Trophoblast cell (in vitro differentiated cells and primary cell): ENCODE results near the gene PHRF1.

Source experiments
- DNase-seq, 2 donors: peaks; one replicate each; pipeline ENCODE4 v3.0.0-alpha.2; 2016
- H2AFZ ChIP-seq: 2 replicates; pipeline ENCODE4 v1.6.1; 2013; ENCODE audit warnings: low read length, moderate library complexity, mild to moderate bottlenecking; ENCODE audit not compliant: insufficient read depth, poor library complexity
- H2AK5ac ChIP-seq: 2 replicates; pipeline ENCODE4 v1.6.1; 2013; ENCODE audit warnings: mild to moderate bottlenecking, low read length
- H2BK120ac ChIP-seq: 2 replicates; pipeline ENCODE4 v1.6.1; 2013; ENCODE audit warnings: low read length, mild to moderate bottlenecking, moderate library complexity; ENCODE audit not compliant: insufficient read depth, poor library complexity
- H2BK12ac ChIP-seq: 2 replicates; pipeline ENCODE4 v1.6.1; 2013; ENCODE audit warnings: mild to moderate bottlenecking, low read length, moderate library complexity
- H2BK5ac ChIP-seq: 2 replicates; pipeline ENCODE4 v1.6.1; 2013; ENCODE audit warnings: low read length, low read depth, moderate library complexity, mild to moderate bottlenecking; ENCODE audit not compliant: poor library complexity
- H3K14ac ChIP-seq: 2 replicates; pipeline ENCODE4 v1.6.1; 2013; ENCODE audit warnings: mild to moderate bottlenecking, low read length
- H3K18ac ChIP-seq: 2 replicates; pipeline ENCODE4 v1.6.1; 2013; ENCODE audit warnings: mild to moderate bottlenecking, low read length
- H3K23ac ChIP-seq: 2 replicates; pipeline ENCODE4 v1.6.1; 2013; ENCODE audit warnings: low read length
- H3K27ac ChIP-seq: 2 replicates; pipeline ENCODE4 v1.5.1; 2013; ENCODE audit warnings: low read depth, mild to moderate bottlenecking, inconsistent platforms, low read length, moderate library complexity
- H3K27me3 ChIP-seq: 2 replicates; pipeline ENCODE4 v1.6.1; 2013; ENCODE audit warnings: inconsistent platforms, mild to moderate bottlenecking, low read length, moderate library complexity; ENCODE audit not compliant: insufficient read depth
- H3K36me3 ChIP-seq, 2 experiments: 1 replicate in 1 of 2; 2 replicates in 1 of 2; pipeline ENCODE4 v1.6.1; 2013; ENCODE audit warnings: low read length in 2 of 2, mild to moderate bottlenecking in 2 of 2, moderate library complexity in 1 of 2; ENCODE audit not compliant: insufficient read depth in 2 of 2, control insufficient read depth in 1 of 2
- H3K4ac ChIP-seq: 2 replicates; pipeline ENCODE4 v1.6.1; 2013; ENCODE audit warnings: low read depth, mild to moderate bottlenecking, low read length, moderate library complexity
- H3K4me1 ChIP-seq, 2 experiments: 1 replicate in 1 of 2; 2 replicates in 1 of 2; pipeline ENCODE4 v1.6.1; 2013; ENCODE audit warnings: low read length in 2 of 2, mild to moderate bottlenecking in 2 of 2, moderate library complexity in 1 of 2; ENCODE audit not compliant: insufficient read depth in 2 of 2, control insufficient read depth in 1 of 2
- H3K4me2 ChIP-seq: 2 replicates; pipeline ENCODE4 v1.6.1; 2013; ENCODE audit warnings: inconsistent platforms, mild to moderate bottlenecking, low read length, moderate library complexity
- H3K4me3 ChIP-seq: 2 replicates; pipeline ENCODE4 v1.5.1; 2013; ENCODE audit warnings: mild to moderate bottlenecking, low read depth, low read length, inconsistent platforms
- H3K79me1 ChIP-seq: one replicate; pipeline ENCODE4 v1.6.1; 2013; ENCODE audit warnings: low read length
- H3K79me2 ChIP-seq: 2 replicates; pipeline ENCODE4 v1.6.1; 2013; ENCODE audit warnings: low read length, mild to moderate bottlenecking; ENCODE audit not compliant: control insufficient read depth, insufficient read depth, poor library complexity
- H3K9ac ChIP-seq: 2 replicates; pipeline ENCODE4 v1.6.1; 2013; ENCODE audit warnings: mild to moderate bottlenecking, low read length
- H3K9me3 ChIP-seq: 2 replicates; pipeline ENCODE4 v1.6.1; 2013; ENCODE audit warnings: low read depth, mild to moderate bottlenecking, control low read depth, inconsistent platforms, low read length; ENCODE audit not compliant: insufficient read depth
- H4K12ac ChIP-seq: 2 replicates; pipeline ENCODE4 v1.6.1; 2013; ENCODE audit warnings: low read depth, mild to moderate bottlenecking, low read length, moderate library complexity
- H4K8ac ChIP-seq: 2 replicates; pipeline ENCODE4 v1.6.1; 2013; ENCODE audit warnings: low read depth, mild to moderate bottlenecking, low read length, moderate library complexity
- H4K91ac ChIP-seq: one replicate; pipeline ENCODE4 v1.6.1; 2013; ENCODE audit warnings: low read depth, mild to moderate bottlenecking, low read length, moderate library complexity
- WGBS: extraction: QIAGEN DNeasy Blood & Tissue Kit; methylation state at CpG from one replicate; pipeline ENCODE4 v1.1.7; 2013; ENCODE audit warnings: missing lambda C conversion rate; ENCODE audit not compliant: insufficient read length, insufficient coverage; ENCODE audit errors: extremely low coverage; 5-methylcytosine and 5-hydroxymethylcytosine counted together

The PHRF1 gene

GRCh38 chr11:624705-625635, 48.7 kb downstream of the PHRF1 start, which contains the start of gene CDHR5:
Gene CDHR5 (minus strand): TSS chr11:624955. CDS start chr11:624902, 53 bp downstream.
- Histone ChIP-seq H3K4me1 (peaks cover 0 to 7% of the 10 kb centered on the region in 2 experiments), H2AFZ (no peak within 1 kb of the TSS), H3K23ac (no peak within 1 kb of the TSS), H2BK120ac (no peak within 1 kb of the TSS), H4K91ac (no peak within 1 kb of the TSS), H2AK5ac (no peak within 1 kb of the TSS), H2BK5ac (no peak within 1 kb of the TSS), H3K4ac (no peak within 1 kb of the TSS), H3K18ac (no peak within 1 kb of the TSS), H3K79me2 (no peaks in the 10 kb centered on the region), H3K4me3 (no peak within 1 kb of the TSS), H3K79me1 (no peaks in the 10 kb centered on the region), H3K27me3 (peaks cover 5% of the 10 kb centered on the region), H4K8ac (no peak within 1 kb of the TSS), H3K4me2 (no peak within 1 kb of the TSS), H3K9ac (no peak within 1 kb of the TSS), H2BK12ac (no peak within 1 kb of the TSS), H4K12ac (no peak within 1 kb of the TSS), H3K36me3 (peaks cover 0 to 2% of the 10 kb centered on the region in 2 experiments), H3K9me3 (peaks cover 1% of the 10 kb centered on the region), H3K14ac (no peak within 1 kb of the TSS), H3K27ac (no peak within 1 kb of the TSS)
- DNase-seq: no peak
- WGBS: no CpG with 5 or more reads among the region's 33 CpGs

- Histone ChIP-seq H3K14ac (no peak overlapping the region), H3K79me1 (no peaks in the 10 kb centered on the region), H3K9ac (no peak overlapping the region), H3K4me3 (no peak overlapping the region), H3K4ac (no peak overlapping the region), H4K91ac (no peak overlapping the region), H2AFZ (no peak overlapping the region), H2BK12ac (no peak overlapping the region), H3K4me1 (peaks cover 0 to 7% of the 10 kb centered on the region in 2 experiments), H3K23ac (no peak overlapping the region), H4K12ac (no peak overlapping the region), H2BK120ac (no peak overlapping the region), H3K18ac (no peak overlapping the region), H2BK5ac (no peak overlapping the region), H3K4me2 (no peak overlapping the region), H3K9me3 (peaks cover 1% of the 10 kb centered on the region), H3K27ac (no peak overlapping the region), H4K8ac (no peak overlapping the region), H3K36me3 (peaks cover 0 to 2% of the 10 kb centered on the region in 2 experiments), H3K27me3 (peaks cover 5% of the 10 kb centered on the region), H2AK5ac (no peak overlapping the region), H3K79me2 (no peaks in the 10 kb centered on the region)
- WGBS: no CpG with 5 or more reads among the region's 22 CpGs
- DNase-seq: no peak
These were observed 49.5 kb downstream of the PHRF1 start for GRCh38 chr11:625636-626268.

GRCh38 chr11:626475-627307, 50.4 kb downstream of the PHRF1 start, which contains the start of gene SCT:
Gene SCT (minus strand): TSS chr11:627181. CDS start chr11:627143, 38 bp downstream.
- Histone ChIP-seq H3K27me3 (peaks cover 5% of the 10 kb centered on the region), H3K79me2 (no peaks in the 10 kb centered on the region), H2BK120ac (no peak within 1 kb of the TSS), H3K23ac (no peak within 1 kb of the TSS), H3K4me1 (peaks cover 0 to 7% of the 10 kb centered on the region in 2 experiments), H3K9me3 (peaks cover 1% of the 10 kb centered on the region), H2AK5ac (no peak within 1 kb of the TSS), H2BK12ac (no peak within 1 kb of the TSS), H2AFZ (no peak within 1 kb of the TSS), H3K4me2 (peak within 1 kb of the TSS; percentile 35), H3K18ac (peak within 1 kb of the TSS; percentile 29), H2BK5ac (no peak within 1 kb of the TSS), H3K79me1 (no peaks in the 10 kb centered on the region), H4K8ac (peak within 1 kb of the TSS; percentile 23), H3K36me3 (peaks cover 0 to 2% of the 10 kb centered on the region in 2 experiments), H3K9ac (no peak within 1 kb of the TSS), H3K14ac (no peak within 1 kb of the TSS), H3K4me3 (no peak within 1 kb of the TSS), H4K91ac (peak within 1 kb of the TSS; percentile 18), H4K12ac (no peak within 1 kb of the TSS), H3K27ac (no peak within 1 kb of the TSS), H3K4ac (no peak within 1 kb of the TSS)
- no peak for DNase-seq
- no CpG with 5 or more reads among the region's 72 CpGs for WGBS

GRCh38 chr11:627308-627576, 51.0 kb downstream of the PHRF1 start:
- Histone ChIP-seq H3K36me3 (peaks cover 0 to 2% of the 10 kb centered on the region in 2 experiments), H3K4me2 (no peak overlapping the region)

More at GRCh38 chr11:627308-627576, 51.0 kb downstream of the PHRF1 start:
- no CpG with 5 or more reads among the region's 28 CpGs for WGBS
- Histone ChIP-seq H3K18ac (no peak overlapping the region), H3K27ac (no peak overlapping the region), H2BK12ac (no peak overlapping the region), H3K4ac (no peak overlapping the region), H3K4me3 (no peak overlapping the region), H2BK120ac (no peak overlapping the region), H4K91ac (no peak overlapping the region), H3K79me1 (no peaks in the 10 kb centered on the region), H3K27me3 (peaks cover 5% of the 10 kb centered on the region), H3K23ac (no peak overlapping the region), H2AFZ (no peak overlapping the region), H3K4me1 (peaks cover 0 to 7% of the 10 kb centered on the region in 2 experiments), H2BK5ac (no peak overlapping the region), H3K79me2 (no peaks in the 10 kb centered on the region), H3K9me3 (no peaks in the 10 kb centered on the region), H4K12ac (no peak overlapping the region), H3K9ac (no peak overlapping the region), H2AK5ac (no peak overlapping the region), H4K8ac (no peak overlapping the region), H3K14ac (no peak overlapping the region)
- no peak for DNase-seq
